Smooth muscle cell (in vitro differentiated cells): ENCODE results near the gene MAGEA2. TPM values are rescaled to one million over a fixed set of nuclear protein-coding genes. Genes with fewer than 3 reads are reported as not detected.
"Not testable (repeated sequence)": the region's sequence is repeated elsewhere in the genome, so short reads cannot be mapped to it uniquely, and the experiment has no call there.

Experiments used
- DNase-seq: peaks from one replicate; lab custom pipeline; 2025; ENCODE audit not compliant: unreplicated experiment; lab: John Stamatoyannopoulos, UW
- H2AFZ ChIP-seq: fragments of 200-600 bp; sonication (generic); 2 replicates; pipeline ENCODE4 v1.6.0; 2016; ENCODE audit warnings: antibody characterized with exemption, low read depth, mild to moderate bottlenecking
- H3F3A ChIP-seq: fragments of 200-600 bp; sonication (generic); 2 replicates; pipeline ENCODE4 v1.6.0; 2017; ENCODE audit warnings: antibody characterized with exemption, low read depth
- H3K27ac ChIP-seq: fragments of 200-600 bp; sonication (generic); 2 replicates; pipeline ENCODE4 v1.5.1; 2016; ENCODE audit warnings: low read depth, mild to moderate bottlenecking
- H3K27me3 ChIP-seq: fragments of 200-600 bp; sonication (generic); 2 replicates; pipeline ENCODE4 v1.6.1; 2016; ENCODE audit warnings: low read depth, mild to moderate bottlenecking
- H3K36me3 ChIP-seq: fragments of 200-600 bp; sonication (generic); 2 replicates; pipeline ENCODE4 v1.5.1; 2016; ENCODE audit warnings: low read depth
- H3K4me1 ChIP-seq: fragments of 200-600 bp; sonication (generic); 2 replicates; pipeline ENCODE4 v1.5.1; 2016; ENCODE audit warnings: low read depth
- H3K4me2 ChIP-seq: fragments of 200-600 bp; sonication (generic); 2 replicates; pipeline ENCODE4 v1.6.0; 2016; ENCODE audit warnings: mild to moderate bottlenecking
- H3K4me3 ChIP-seq: fragments of 200-600 bp; sonication (generic); 2 replicates; pipeline ENCODE4 v1.5.1; 2016; ENCODE audit warnings: mild to moderate bottlenecking
- H3K79me2 ChIP-seq: fragments of 200-600 bp; sonication (generic); 2 replicates; pipeline ENCODE4 v1.6.0; 2016; ENCODE audit warnings: low read depth, mild to moderate bottlenecking
- H3K9ac ChIP-seq: fragments of 200-600 bp; sonication (generic); 2 replicates; pipeline ENCODE4 v1.6.0; 2016; ENCODE audit warnings: low read depth
- H3K9me3 ChIP-seq: fragments of 200-600 bp; sonication (generic); replicated peaks from 2 replicates; pipeline ENCODE4 v1.5.1; 2016; ENCODE audit warnings: low read depth
- H4K20me1 ChIP-seq: fragments of 200-600 bp; sonication (generic); 2 replicates; pipeline ENCODE4 v1.6.0; 2016; ENCODE audit warnings: low read depth
- WGBS: methylation state at CpG from one replicate; pipeline ENCODE4 v1.1.7; 2016; ENCODE audit warnings: low lambda C conversion rate; 5-methylcytosine and 5-hydroxymethylcytosine counted together
- polyA plus RNA-seq: library from polyadenylated mRNA; unstranded; fragments of >200 nt; fragmentation: Nextera tagmentation; extraction: Ambion mirVana; gene quantifications from 2 replicates; pipeline ENCODE4 v1.2.1, GENCODE V29; 2016
- total RNA-seq: library from RNA; depleted of rRNA; stranded (reverse); fragments of >200 nt; gene quantifications from 2 replicates; pipeline ENCODE4 v1.2.3, GENCODE V29; 2014
- TF ChIP-seq, protein P1 (sequence below): fragments of 200-600 bp; sonication (generic); IDR thresholded peaks from 2 replicates; pipeline ENCODE4 v1.5.1; 2017; ENCODE audit warnings: borderline replicate concordance, mild to moderate bottlenecking, antibody characterized with exemption; ENCODE audit not compliant: insufficient read depth, poor library complexity, severe bottlenecking

The MAGEA2 gene
- total and polyA plus RNA-seq, 2 experiments from 2014 or later, result not detected

DNA sequence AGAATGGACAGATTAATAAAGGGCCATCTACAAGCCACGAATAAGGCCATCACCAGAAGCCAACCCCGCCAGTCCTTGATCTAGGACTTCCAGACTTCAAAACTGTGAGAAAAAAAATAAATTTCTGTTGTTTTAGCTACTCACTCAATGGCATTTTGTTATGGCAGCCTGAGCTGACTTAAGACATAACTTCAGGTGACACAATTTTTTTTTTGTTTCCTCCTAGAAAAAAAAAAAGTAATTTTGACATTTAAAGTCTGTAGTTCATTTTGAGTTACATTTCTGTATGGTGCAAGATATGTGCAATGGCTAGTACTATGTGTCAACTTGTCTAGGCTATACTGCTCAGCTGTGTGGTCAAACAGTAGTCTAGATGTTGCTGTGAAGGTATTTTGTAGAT, 5.3 kb upstream of the MAGEA2 start, which contains the start of gene CSAG3:
Gene CSAG3 (plus strand): TSS at position 301 of the 400 bp plus-strand sequence.
- H3K36me3 ChIP-seq, H3K9me3 ChIP-seq, H4K20me1 ChIP-seq, H3K4me2 ChIP-seq, H3F3A ChIP-seq, DNase-seq, H3K9ac ChIP-seq, H3K27ac ChIP-seq, H3K4me1 ChIP-seq, H3K27me3 ChIP-seq, H3K4me3 ChIP-seq, H3K79me2 ChIP-seq, H2AFZ ChIP-seq: not testable (repeated sequence)
- no CpG with 5 or more reads among the region's 2 CpGs for WGBS

GRCh38 chrX:152754871-152755270, 1.2 kb upstream of the MAGEA2 start:
- not testable (repeated sequence) for H3K4me3 ChIP-seq, H3K4me2 ChIP-seq, H3K79me2 ChIP-seq, H2AFZ ChIP-seq, H3K9me3 ChIP-seq, H3K9ac ChIP-seq, H3K27ac ChIP-seq, DNase-seq, H3F3A ChIP-seq, H4K20me1 ChIP-seq, H3K4me1 ChIP-seq, H3K27me3 ChIP-seq, H3K36me3 ChIP-seq
- WGBS, result no CpG with 5 or more reads among the region's 5 CpGs

GRCh38 chrX:152738560-152738959, 15.1 kb downstream of the MAGEA2 start:
- TF ChIP-seq, protein P1, sequence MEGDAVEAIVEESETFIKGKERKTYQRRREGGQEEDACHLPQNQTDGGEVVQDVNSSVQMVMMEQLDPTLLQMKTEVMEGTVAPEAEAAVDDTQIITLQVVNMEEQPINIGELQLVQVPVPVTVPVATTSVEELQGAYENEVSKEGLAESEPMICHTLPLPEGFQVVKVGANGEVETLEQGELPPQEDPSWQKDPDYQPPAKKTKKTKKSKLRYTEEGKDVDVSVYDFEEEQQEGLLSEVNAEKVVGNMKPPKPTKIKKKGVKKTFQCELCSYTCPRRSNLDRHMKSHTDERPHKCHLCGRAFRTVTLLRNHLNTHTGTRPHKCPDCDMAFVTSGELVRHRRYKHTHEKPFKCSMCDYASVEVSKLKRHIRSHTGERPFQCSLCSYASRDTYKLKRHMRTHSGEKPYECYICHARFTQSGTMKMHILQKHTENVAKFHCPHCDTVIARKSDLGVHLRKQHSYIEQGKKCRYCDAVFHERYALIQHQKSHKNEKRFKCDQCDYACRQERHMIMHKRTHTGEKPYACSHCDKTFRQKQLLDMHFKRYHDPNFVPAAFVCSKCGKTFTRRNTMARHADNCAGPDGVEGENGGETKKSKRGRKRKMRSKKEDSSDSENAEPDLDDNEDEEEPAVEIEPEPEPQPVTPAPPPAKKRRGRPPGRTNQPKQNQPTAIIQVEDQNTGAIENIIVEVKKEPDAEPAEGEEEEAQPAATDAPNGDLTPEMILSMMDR, result no peak
- Histone ChIP-seq H3K27me3 (no peaks in the 10 kb centered on the region), H3K4me1 (no peaks in the 10 kb centered on the region), H4K20me1 (no peaks in the 10 kb centered on the region), H3K9ac (no peak overlapping the region), H3K9me3 (no peaks in the 10 kb centered on the region), H3K4me3 (no peak overlapping the region), H2AFZ (no peak overlapping the region), H3F3A (no peaks in the 10 kb centered on the region), H3K36me3 (no peaks in the 10 kb centered on the region), H3K79me2 (no peaks in the 10 kb centered on the region), H3K4me2 (no peak overlapping the region), H3K27ac (no peak overlapping the region)
- WGBS, result 68% methylated on average over 5 of the region's 5 CpGs
- no peak for DNase-seq

GRCh38 chrX:152736528-152736927, 17.1 kb downstream of the MAGEA2 start:
- not testable (repeated sequence) for H3K27me3 ChIP-seq, H3K36me3 ChIP-seq, H3K27ac ChIP-seq, H3K79me2 ChIP-seq, H3K9ac ChIP-seq, H4K20me1 ChIP-seq, H3K4me3 ChIP-seq, DNase-seq, H3F3A ChIP-seq, H2AFZ ChIP-seq, H3K4me2 ChIP-seq, H3K4me1 ChIP-seq, H3K9me3 ChIP-seq
- WGBS, result 87% methylated on average over 12 of the region's 12 CpGs

GRCh38 chrX:152735860-152736511, 17.7 kb downstream of the MAGEA2 start:
- Histone ChIP-seq H2AFZ (no peak overlapping the region), H3K27ac (no peak overlapping the region), H3F3A (no peaks in the 10 kb centered on the region), H3K9me3 (no peaks in the 10 kb centered on the region), H3K36me3 (no peaks in the 10 kb centered on the region), H3K4me3 (no peak overlapping the region), H3K4me1 (no peaks in the 10 kb centered on the region), H3K9ac (no peak overlapping the region), H3K27me3 (no peaks in the 10 kb centered on the region), H4K20me1 (no peaks in the 10 kb centered on the region), H3K79me2 (no peaks in the 10 kb centered on the region), H3K4me2 (no peak overlapping the region)
- no peak for DNase-seq
- TF ChIP-seq, protein P1, result no peak
- 87% methylated on average over 11 of the region's 12 CpGs for whole genome bisulfite sequencing
